ENCODE results near the gene MBP.

DNA sequence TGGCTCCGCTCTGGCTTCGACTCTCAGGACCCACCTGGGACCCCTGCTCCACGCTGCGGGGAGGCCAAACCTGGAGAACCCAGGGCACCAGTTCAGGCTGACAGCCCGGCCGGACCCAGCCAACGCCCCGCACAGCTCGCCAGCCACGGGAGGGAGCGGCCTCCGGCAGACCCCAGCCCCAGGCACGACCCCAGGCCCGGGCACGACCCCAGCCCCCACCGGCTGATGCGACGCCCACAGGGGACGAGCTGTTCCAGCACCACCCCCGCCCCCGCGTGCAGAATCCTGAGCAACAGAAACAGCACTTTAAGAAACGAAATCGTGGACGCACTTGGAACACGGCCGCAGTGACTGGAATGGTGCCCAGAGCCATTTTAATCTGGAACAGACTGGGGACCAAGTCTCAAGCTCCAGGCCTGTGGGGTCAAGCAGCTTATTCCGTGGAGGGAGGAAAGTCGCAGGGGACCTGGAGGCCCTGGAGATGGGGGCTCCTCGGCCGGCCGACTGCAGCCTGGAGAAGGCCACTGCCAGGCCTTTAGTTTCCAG lies 74.2 kb downstream of the MBP start:
- TF ChIP-seq, protein P1, sequence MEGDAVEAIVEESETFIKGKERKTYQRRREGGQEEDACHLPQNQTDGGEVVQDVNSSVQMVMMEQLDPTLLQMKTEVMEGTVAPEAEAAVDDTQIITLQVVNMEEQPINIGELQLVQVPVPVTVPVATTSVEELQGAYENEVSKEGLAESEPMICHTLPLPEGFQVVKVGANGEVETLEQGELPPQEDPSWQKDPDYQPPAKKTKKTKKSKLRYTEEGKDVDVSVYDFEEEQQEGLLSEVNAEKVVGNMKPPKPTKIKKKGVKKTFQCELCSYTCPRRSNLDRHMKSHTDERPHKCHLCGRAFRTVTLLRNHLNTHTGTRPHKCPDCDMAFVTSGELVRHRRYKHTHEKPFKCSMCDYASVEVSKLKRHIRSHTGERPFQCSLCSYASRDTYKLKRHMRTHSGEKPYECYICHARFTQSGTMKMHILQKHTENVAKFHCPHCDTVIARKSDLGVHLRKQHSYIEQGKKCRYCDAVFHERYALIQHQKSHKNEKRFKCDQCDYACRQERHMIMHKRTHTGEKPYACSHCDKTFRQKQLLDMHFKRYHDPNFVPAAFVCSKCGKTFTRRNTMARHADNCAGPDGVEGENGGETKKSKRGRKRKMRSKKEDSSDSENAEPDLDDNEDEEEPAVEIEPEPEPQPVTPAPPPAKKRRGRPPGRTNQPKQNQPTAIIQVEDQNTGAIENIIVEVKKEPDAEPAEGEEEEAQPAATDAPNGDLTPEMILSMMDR (conservative IDR thresholded peaks at IDR 0.05; ENCODE audit: low read depth, low read length): no peak
- TF ChIP-seq POLR2A (IDR thresholded peaks at IDR 0.05; ENCODE audit: low read depth, low read length): no peak
- TF ChIP-seq RCOR1 (IDR thresholded peaks at IDR 0.05; ENCODE audit: insufficient replicate concordance, low read length): no peak
- TF ChIP-seq, protein P2, sequence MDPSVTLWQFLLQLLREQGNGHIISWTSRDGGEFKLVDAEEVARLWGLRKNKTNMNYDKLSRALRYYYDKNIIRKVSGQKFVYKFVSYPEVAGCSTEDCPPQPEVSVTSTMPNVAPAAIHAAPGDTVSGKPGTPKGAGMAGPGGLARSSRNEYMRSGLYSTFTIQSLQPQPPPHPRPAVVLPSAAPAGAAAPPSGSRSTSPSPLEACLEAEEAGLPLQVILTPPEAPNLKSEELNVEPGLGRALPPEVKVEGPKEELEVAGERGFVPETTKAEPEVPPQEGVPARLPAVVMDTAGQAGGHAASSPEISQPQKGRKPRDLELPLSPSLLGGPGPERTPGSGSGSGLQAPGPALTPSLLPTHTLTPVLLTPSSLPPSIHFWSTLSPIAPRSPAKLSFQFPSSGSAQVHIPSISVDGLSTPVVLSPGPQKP (IDR thresholded peaks at IDR 0.05; ENCODE audit: borderline replicate concordance, low read depth, low read length): no peak
- TF ChIP-seq MAFK (IDR thresholded peaks at IDR 0.05; ENCODE audit: low read depth, low read length): no peak
- TF ChIP-seq, protein P3, sequence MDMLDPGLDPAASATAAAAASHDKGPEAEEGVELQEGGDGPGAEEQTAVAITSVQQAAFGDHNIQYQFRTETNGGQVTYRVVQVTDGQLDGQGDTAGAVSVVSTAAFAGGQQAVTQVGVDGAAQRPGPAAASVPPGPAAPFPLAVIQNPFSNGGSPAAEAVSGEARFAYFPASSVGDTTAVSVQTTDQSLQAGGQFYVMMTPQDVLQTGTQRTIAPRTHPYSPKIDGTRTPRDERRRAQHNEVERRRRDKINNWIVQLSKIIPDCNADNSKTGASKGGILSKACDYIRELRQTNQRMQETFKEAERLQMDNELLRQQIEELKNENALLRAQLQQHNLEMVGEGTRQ (IDR thresholded peaks at IDR 0.05; ENCODE audit: low read depth, low read length): no peak
- no peak for TF ChIP-seq MAZ (IDR thresholded peaks at IDR 0.05; ENCODE audit: borderline replicate concordance, low read depth, low read length)
- TF ChIP-seq FOS (IDR thresholded peaks at IDR 0.05; ENCODE audit: low read depth, low read length): no peak
- TF ChIP-seq NFE2L2 (IDR thresholded peaks at IDR 0.05; ENCODE audit: low read depth, low read length): no peak
- TF ChIP-seq RAD21 (IDR thresholded peaks at IDR 0.05; ENCODE audit: low read length): no peak
- TF ChIP-seq CHD1 (IDR thresholded peaks at IDR 0.05; ENCODE audit: low read depth, low read length): no peak
- TF ChIP-seq CEBPB (IDR thresholded peaks at IDR 0.05; ENCODE audit: low read depth, low read length): no peak

Measured in IMR-90 (cell line).